Skeletal muscle tissue (tissue), 4 donors: ENCODE measurements around the gene MSRB1. TPM values are rescaled to one million over a fixed set of nuclear protein-coding genes. Genes with fewer than 3 reads are reported as not detected.

Source experiments
- H3K27ac ChIP-seq: one replicate; pipeline ENCODE4 v1.7.0; 2013; ENCODE audit warnings: mild to moderate bottlenecking, low read depth, low read length, inconsistent platforms
- H3K27me3 ChIP-seq, 3 donors: one replicate each; pipeline ENCODE4 v1.7.0; 2013; ENCODE audit warnings: low read length in 3 of 3; ENCODE audit not compliant: control insufficient read depth in 3 of 3, insufficient read depth in 3 of 3
- H3K36me3 ChIP-seq, 3 donors: one replicate each; pipeline ENCODE4 v1.7.0; 2013; ENCODE audit warnings: low read length in 3 of 3; ENCODE audit not compliant: control insufficient read depth in 3 of 3, insufficient read depth in 3 of 3
- H3K4me1 ChIP-seq, 3 donors: one replicate each; pipeline ENCODE4 v1.7.0; 2013; ENCODE audit warnings: low read length in 3 of 3, mild to moderate bottlenecking in 3 of 3; ENCODE audit not compliant: control insufficient read depth in 3 of 3, insufficient read depth in 3 of 3
- H3K4me3 ChIP-seq, 3 donors: one replicate each; pipeline ENCODE4 v1.7.0; 2013; ENCODE audit warnings: low read length in 3 of 3
- H3K9ac ChIP-seq, 3 donors: one replicate each; pipeline ENCODE4 v1.7.0; 2013; ENCODE audit warnings: low read length in 3 of 3, mild to moderate bottlenecking in 3 of 3, moderate library complexity in 2 of 3, low read depth in 1 of 3
- H3K9me3 ChIP-seq, 3 donors: one replicate each; pipeline ENCODE4 v1.7.0; 2013; ENCODE audit warnings: low read length in 3 of 3; ENCODE audit not compliant: control insufficient read depth in 3 of 3
- total RNA-seq: library from RNA; depleted of rRNA; stranded (reverse); fragments of >200 nt; gene quantifications from one replicate; pipeline ENCODE4 v1.2.3, GENCODE V29; 2014
- donor health status: Osteomylitis.

Gene MSRB1
- total RNA-seq, 1 donor from 2014 or later, result 13.6 TPM

- H3K4me1 ChIP-seq, result peaks cover 0 to 3% (median 2%) of the 10 kb centered on the region in 3 donors
- H3K27me3 ChIP-seq, result peaks cover 84 to 85% (median 84%) of the 10 kb centered on the region in 3 donors
- H3K27ac ChIP-seq, result no peak overlapping the region
Observed at GRCh38 chr16:1919327-1919998, 23.5 kb downstream of the MSRB1 start.

GRCh38 chr16:1918351-1919326, 24.4 kb downstream of the MSRB1 start, which contains the start of gene HS3ST6:
TSS of gene HS3ST6 (minus strand) at chr16:1918415. CDS start at chr16:1918323, 92 bp downstream.
- Histone ChIP-seq H3K4me3 (no peak within 1 kb of the TSS), H3K27me3 (peaks cover 83 to 87% (median 86%) of the 10 kb centered on the region in 3 donors), H3K9me3 (no peaks in the 10 kb centered on the region), H3K36me3 (no peaks in the 10 kb centered on the region), H3K9ac (no peak within 1 kb of the TSS), H3K27ac (no peak within 1 kb of the TSS), H3K4me1 (peaks cover 0 to 2% (median 1%) of the 10 kb centered on the region in 3 donors)

More at GRCh38 chr16:1919327-1919998, 23.5 kb downstream of the MSRB1 start:
- Histone ChIP-seq H3K9ac (no peak overlapping the region), H3K36me3 (no peaks in the 10 kb centered on the region), H3K9me3 (no peaks in the 10 kb centered on the region), H3K4me3 (no peak overlapping the region)

- Histone ChIP-seq H3K27ac (no peak overlapping the region), H3K4me3 (no peak overlapping the region), H3K9me3 (no peaks in the 10 kb centered on the region), H3K27me3 (peaks cover 79 to 86% (median 83%) of the 10 kb centered on the region in 3 donors), H3K4me1 (peaks cover 0 to 2% (median 0%) of the 10 kb centered on the region in 3 donors), H3K36me3 (no peaks in the 10 kb centered on the region), H3K9ac (no peak overlapping the region)
Observed at GRCh38 chr16:1917665-1918350, 25.2 kb downstream of the MSRB1 start.

- H3K27ac ChIP-seq, result no peak overlapping the region
- H3K36me3 ChIP-seq, result no peaks in the 10 kb centered on the region
- H3K4me3 ChIP-seq, result no peak overlapping the region
- H3K9ac ChIP-seq, result no peak overlapping the region
- H3K4me1 ChIP-seq, result peaks cover 0 to 2% (median 0%) of the 10 kb centered on the region in 3 donors
- peaks cover 73 to 80% (median 77%) of the 10 kb centered on the region in 3 donors for H3K27me3 ChIP-seq
- H3K9me3 ChIP-seq, result no peaks in the 10 kb centered on the region
Observed at GRCh38 chr16:1917056-1917664, 25.8 kb downstream of the MSRB1 start.

- Histone ChIP-seq H3K9me3 (no peaks in the 10 kb centered on the region), H3K9ac (no peak overlapping the region), H3K27me3 (peaks cover 70 to 77% (median 75%) of the 10 kb centered on the region in 3 donors), H3K27ac (no peak overlapping the region), H3K4me3 (no peak overlapping the region), H3K36me3 (no peaks in the 10 kb centered on the region), H3K4me1 (peaks cover 0 to 2% (median 0%) of the 10 kb centered on the region in 3 donors)
Observed at GRCh38 chr16:1916640-1916990, 26.4 kb downstream of the MSRB1 start.

- H3K4me3 ChIP-seq, result no peak overlapping the region
- H3K9ac ChIP-seq, result no peak overlapping the region
- no peaks in the 10 kb centered on the region for H3K9me3 ChIP-seq
- no peak overlapping the region for H3K27ac ChIP-seq
- no peaks in the 10 kb centered on the region for H3K36me3 ChIP-seq
- H3K4me1 ChIP-seq, result peaks cover 0 to 2% (median 0%) of the 10 kb centered on the region in 3 donors
- H3K27me3 ChIP-seq, result peaks cover 63 to 71% (median 69%) of the 10 kb centered on the region in 3 donors
Observed at GRCh38 chr16:1915732-1916639, 27.0 kb downstream of the MSRB1 start.

GRCh38 chr16:1914988-1915387, 28.0 kb downstream of the MSRB1 start:
- Histone ChIP-seq H3K36me3 (no peaks in the 10 kb centered on the region), H3K9ac (no peak overlapping the region), H3K4me3 (no peak overlapping the region), H3K27me3 (peaks cover 57 to 64% (median 59%) of the 10 kb centered on the region in 3 donors), H3K4me1 (peaks cover 0 to 2% (median 0%) of the 10 kb centered on the region in 3 donors), H3K9me3 (no peaks in the 10 kb centered on the region), H3K27ac (no peak overlapping the region)

GRCh38 chr16:1914084-1914608, 28.9 kb downstream of the MSRB1 start:
- Histone ChIP-seq H3K27ac (no peak overlapping the region), H3K9ac (no peak overlapping the region), H3K4me1 (peaks cover 0 to 2% (median 0%) of the 10 kb centered on the region in 3 donors), H3K36me3 (no peaks in the 10 kb centered on the region), H3K4me3 (no peak overlapping the region), H3K9me3 (no peaks in the 10 kb centered on the region), H3K27me3 (peaks cover 51 to 61% (median 56%) of the 10 kb centered on the region in 3 donors)
